Motor neuron (in vitro differentiated cells): ENCODE results near the gene SLC6A3. TPM values are rescaled to one million over a fixed set of nuclear protein-coding genes. Genes with fewer than 3 reads are reported as not detected.

Experiments
- ATAC-seq, 8 experiments: fragments of 200-7000 bp; cut with Tn5 transposase; replicated peaks in 6 of 8; 2 replicates each; pipeline ENCODE4 v1.8.0; 2021; ENCODE audit warnings: mild to moderate bottlenecking in 8 of 8, moderate library complexity in 8 of 8
- H3K27ac ChIP-seq, 2 donors: fragments of 250-450 bp; sonication (Bioruptor Pico); 2 replicates each; pipeline ENCODE4 v1.9.0; 2021; ENCODE audit warnings: antibody characterized with exemption in 2 of 2, mild to moderate bottlenecking in 2 of 2, moderate library complexity in 1 of 2
- H3K4me1 ChIP-seq, 2 donors: fragments of 250-450 bp; sonication (Bioruptor Pico); replicated peaks in 1 of 2; 2 replicates each; pipeline ENCODE4 v1.6.1; 2021; ENCODE audit warnings: antibody characterized with exemption in 2 of 2, mild to moderate bottlenecking in 2 of 2, moderate library complexity in 1 of 2
- H3K4me3 ChIP-seq, 5 donors: fragments of 250-450 bp; sonication (Bioruptor Pico); 2 replicates each; pipeline ENCODE4 v1.9.0; 2021; ENCODE audit warnings: antibody characterized with exemption in 5 of 5, mild to moderate bottlenecking in 5 of 5, moderate library complexity in 4 of 5
- WGBS, 10 experiments: fragments of 450-650 bp; shearing (Covaris generic); methylation state at CpG; one replicate each; pipeline ENCODE4 v1.0.0; 2022; 5-methylcytosine and 5-hydroxymethylcytosine counted together
- in situ Hi-C, 9 experiments: fragments of 400-800 bp; cut with MboI; loops; one replicate each; pipeline ENCODE4 v1.15.0; 2021; ENCODE audit warnings: low sequenced_read_pairs in 9 of 9, low pct_unique_long_range_greater_than_20kb in 2 of 9; ENCODE audit not compliant: unreplicated experiment in 9 of 9
- total RNA-seq, 8 experiments: library from RNA; unstranded; fragments of 300-600 nt; gene quantifications; 2 replicates each; pipeline versions ENCODE4 v1.2.3 to v1.2.4, GENCODE V29; 2022

SLC6A3 gene
- total RNA-seq, 8 experiments from 2014 or later: 0.05 to 1.7 (median 0.52) TPM; not detected in 2

DNA sequence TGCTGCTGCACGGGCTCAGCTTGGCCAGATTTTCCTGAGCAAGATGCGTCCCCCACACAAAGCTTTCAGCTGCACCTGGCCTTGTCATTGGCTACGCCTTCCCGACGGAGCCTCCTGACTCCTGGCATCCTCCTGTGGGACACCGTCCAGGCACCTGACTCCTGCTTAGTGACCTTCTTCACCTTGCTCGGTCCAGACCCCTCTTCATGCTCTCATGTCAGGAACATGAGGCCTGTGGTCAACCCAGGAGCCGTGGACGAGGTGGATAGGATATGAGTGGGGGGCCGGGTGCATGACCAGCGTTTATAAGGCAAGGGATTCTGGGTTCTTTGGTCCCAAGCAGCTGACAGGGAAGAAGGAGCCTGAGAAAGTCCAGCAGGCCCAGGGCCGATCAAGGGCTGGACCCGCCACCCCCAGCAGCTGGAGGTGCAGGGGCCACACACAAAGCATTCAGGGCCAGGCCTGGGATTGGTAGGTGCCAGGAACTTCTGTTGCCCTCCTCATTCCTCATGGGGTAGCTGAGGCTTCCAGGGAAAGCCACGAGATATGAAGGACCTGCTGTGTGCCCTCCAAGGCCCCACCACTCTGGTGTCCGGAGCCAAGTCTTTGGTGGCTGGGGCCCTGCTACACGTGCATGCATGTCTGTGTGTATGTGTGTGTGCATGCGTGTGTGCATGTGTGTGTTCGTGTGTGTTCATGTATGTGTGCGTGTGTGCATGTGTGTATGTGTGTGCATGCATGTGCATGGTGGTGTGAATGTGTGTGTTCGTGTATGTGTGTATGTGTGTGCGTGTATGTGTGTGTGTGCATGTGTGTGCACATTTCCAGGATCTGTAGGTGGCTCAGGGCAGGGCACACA is 34.9 kb downstream of the SLC6A3 start:
- in situ Hi-C loops: no loop called here
- no peak for ATAC-seq
- H3K4me3 ChIP-seq: no peak overlapping the region
- WGBS, 10 experiments: 0 to 87% (median 32%) methylated on average over 1 to 6 of the region's 21 CpGs; no CpG with 5 or more reads in 3 of the 10 experiments
- H3K4me1 ChIP-seq: peaks cover 0 to 3% of the 10 kb centered on the region in 2 donors
- H3K27ac ChIP-seq: no peak overlapping the region

GRCh38 chr5:1409381-1410110 is 35.7 kb downstream of the SLC6A3 start:
- peak in 6 of 8 experiments; percentile 36 to 64 (median 46) for ATAC-seq
- Histone ChIP-seq H3K27ac (no peak overlapping the region), H3K4me1 (peaks cover 0 to under 1% of the 10 kb centered on the region in 2 donors), H3K4me3 (no peak overlapping the region)
- in situ Hi-C loops: no loop called here
- 54 to 62% (median 58%) methylated on average over 6 to 19 of the region's 33 CpGs; no CpG with 5 or more reads in 7 of the 10 experiments for WGBS, 10 experiments

DNA sequence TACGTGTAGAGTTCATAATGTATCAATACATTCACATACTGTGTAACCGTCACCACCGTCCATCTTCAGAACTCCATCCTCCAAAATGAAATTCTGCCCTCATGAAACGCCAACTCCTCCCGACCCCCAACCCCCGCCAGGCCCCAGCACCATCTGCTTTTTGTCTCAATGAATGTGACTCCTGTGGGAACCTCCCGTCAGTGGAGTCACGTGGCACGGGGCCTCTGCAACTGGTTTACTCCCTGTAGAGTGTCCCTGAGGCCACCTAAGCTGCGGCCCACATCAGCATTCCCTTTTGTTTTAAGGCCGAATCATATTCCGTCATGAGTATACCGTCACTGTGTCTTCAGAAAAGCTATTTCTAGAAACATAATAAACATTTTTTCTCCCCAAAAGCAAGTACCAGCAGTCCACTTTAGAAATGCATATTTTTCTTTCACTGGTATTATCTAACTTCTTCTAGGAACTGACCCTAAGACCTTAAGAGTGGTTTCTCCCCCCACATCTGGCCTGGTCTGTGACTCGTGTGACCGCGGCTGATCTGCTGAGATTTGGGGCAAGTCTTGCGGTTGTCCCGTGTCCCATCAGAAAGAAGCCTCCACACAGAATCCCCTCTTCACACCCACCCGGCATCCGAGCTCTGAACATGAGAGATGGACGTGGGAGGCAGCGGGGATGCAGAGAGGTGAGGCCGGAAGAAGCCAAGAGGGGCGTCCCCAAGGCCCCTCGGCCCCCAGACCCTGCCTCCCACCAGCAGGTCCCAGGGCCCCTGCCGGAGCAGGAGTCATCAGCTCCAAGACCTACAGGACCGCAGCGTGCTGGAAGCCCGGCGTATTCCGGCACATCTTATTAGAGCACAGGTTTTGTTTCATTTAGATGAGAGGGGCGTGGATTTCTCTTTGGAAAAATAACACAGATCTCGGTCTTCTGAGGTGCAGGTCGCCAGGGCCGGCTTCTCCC is 38.3 kb downstream of the SLC6A3 start:
- in situ Hi-C loops: no loop called here
- Histone ChIP-seq H3K4me1 (no peaks in the 10 kb centered on the region), H3K4me3 (no peak overlapping the region), H3K27ac (no peak overlapping the region)
- 4 to 73% (median 47%) methylated on average over 2 to 9 of the region's 35 CpGs; no CpG with 5 or more reads in 3 of the 10 experiments for WGBS, 10 experiments
- ATAC-seq: peak in 2 of 8 experiments; percentile 33 to 47

DNA sequence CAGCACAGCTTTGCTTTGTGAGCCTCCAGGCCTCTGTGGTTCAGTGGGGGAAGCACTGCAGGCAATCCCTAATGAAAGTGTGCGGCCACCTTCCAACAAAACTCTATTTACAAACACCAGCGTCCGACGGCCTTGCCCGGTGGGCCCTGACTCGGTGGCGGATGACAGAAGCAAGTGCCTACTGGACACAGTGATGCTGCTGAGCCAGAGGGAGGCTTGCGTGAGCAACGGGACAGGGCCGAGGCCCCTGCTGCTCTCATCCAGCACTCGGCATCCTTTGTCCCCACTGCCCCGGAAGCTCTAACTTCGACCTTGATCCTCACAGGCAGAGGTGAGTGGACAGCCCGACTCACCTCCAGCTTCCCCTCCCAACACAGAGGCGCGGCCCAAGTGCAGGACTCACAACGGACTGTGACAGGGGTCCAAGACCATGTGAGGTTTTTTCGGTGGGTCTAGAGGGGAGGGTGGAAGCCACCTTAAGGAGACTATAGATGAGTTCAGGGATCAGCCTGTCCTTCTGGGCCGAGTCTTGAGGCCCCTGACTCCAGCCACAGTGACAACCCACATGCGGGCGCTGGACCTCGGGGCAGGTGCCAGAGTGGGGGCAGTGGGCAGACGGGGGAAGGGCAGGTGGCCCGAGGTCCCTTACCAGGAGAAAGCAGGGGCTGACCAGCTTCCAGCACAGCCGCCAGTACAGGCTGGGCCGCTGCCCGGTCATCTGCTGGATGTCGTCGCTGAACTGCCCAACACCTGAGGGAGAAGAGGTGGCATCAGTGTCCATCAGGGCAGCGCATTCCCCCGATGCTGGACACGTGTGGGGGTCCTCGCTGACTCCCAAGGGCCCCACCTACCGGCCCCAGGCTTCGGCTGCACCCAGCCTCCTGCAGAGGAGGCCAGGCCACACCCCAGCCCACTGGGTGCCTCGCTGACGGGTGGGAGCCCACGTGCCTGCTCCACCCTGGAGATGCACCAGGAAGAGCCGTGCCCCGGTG is 39.4 kb downstream of the SLC6A3 start:
- WGBS, 10 experiments: 68 to 100% (median 88%) methylated on average over 1 to 9 of the region's 40 CpGs; no CpG with 5 or more reads in 3 of the 10 experiments
- in situ Hi-C loops: no loop called here
- H3K27ac ChIP-seq: no peak overlapping the region
- H3K4me3 ChIP-seq: no peak overlapping the region
- no peaks in the 10 kb centered on the region for H3K4me1 ChIP-seq
- ATAC-seq: no peak

- Histone ChIP-seq H3K27ac (no peak overlapping the region), H3K4me1 (no peaks in the 10 kb centered on the region), H3K4me3 (no peak overlapping the region)
- no peak for ATAC-seq
- 54 to 97% (median 89%) methylated on average over 1 to 9 of the region's 19 CpGs; no CpG with 5 or more reads in 5 of the 10 experiments for WGBS, 10 experiments
- in situ Hi-C loops: no loop called here
These were observed 40.1 kb downstream of the SLC6A3 start for GRCh38 chr5:1405121-1405520.

GRCh38 chr5:1404062-1404461 is 41.2 kb downstream of the SLC6A3 start:
- H3K4me3 ChIP-seq: no peak overlapping the region
- ATAC-seq: no peak
- WGBS, 10 experiments: 43 to 83% (median 55%) methylated on average over 4 to 9 of the region's 12 CpGs; no CpG with 5 or more reads in 3 of the 10 experiments
- in situ Hi-C loops: no loop called here
- H3K27ac ChIP-seq: no peak overlapping the region
- H3K4me1 ChIP-seq: no peaks in the 10 kb centered on the region

DNA sequence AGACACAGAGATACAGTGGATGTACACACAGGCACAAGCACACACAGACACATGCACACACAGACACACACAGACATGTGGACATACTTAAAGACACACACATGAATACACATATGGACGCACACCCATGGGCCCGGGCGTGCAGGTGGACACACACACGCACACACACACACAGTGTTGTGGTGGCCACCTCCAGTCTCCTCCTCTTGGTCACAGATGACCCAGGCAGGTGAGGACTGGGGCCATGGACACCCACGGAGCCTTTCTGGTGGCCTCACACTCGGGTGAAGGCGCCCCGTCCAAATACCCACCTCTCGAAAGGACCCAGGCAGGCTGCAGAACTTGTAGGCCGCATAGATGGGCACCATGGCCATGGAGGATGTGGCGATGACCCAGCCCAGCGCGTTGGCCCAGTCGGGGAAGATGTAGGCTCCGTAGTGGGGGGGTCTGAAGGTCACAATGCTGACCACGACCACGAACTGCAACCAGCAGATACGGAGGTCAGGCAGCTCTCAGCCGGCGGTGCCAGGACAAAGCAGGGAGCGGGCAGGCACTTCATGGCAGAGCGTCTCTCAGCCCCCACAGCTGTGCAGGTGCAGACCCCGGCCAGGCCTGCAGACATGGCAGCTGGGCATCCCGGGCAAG is 42.5 kb downstream of the SLC6A3 start:
- no peak for ATAC-seq
- 60 to 89% (median 84%) methylated on average over 1 to 7 of the region's 24 CpGs; no CpG with 5 or more reads in 7 of the 10 experiments for WGBS, 10 experiments
- in situ Hi-C loops: no loop called here
- Histone ChIP-seq H3K4me3 (no peak overlapping the region), H3K4me1 (no peaks in the 10 kb centered on the region), H3K27ac (no peak overlapping the region)

DNA sequence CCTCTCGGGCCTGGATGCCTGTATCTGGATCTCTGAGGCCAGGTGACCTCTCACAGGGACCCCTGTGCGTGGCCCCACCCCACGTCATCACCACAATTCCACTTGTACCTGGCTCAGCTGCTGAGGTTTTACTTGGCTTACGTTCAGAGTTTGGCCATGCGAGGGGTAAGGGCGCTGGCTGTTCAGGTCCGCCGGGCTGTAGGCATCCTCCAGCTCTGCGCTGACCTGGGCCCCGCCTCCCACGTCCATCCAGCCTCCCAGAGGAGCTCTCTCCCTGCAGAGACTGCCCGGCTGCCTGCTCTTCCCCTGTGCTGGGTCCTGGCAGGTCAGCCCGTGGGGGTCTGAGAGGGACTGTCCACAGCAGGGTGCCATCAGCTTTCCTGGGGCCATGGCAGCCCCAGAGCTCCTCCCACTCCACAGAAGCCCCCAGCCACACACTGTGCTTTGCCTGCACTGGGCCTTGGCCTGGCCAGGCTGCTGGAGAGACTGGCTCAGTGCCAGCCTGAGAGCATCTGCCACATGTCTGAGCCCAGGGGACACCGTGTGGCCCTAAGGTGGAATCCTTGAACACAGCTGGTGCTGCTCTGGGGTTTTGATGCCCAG is 43.6 kb downstream of the SLC6A3 start:
- 33 to 63% (median 63%) methylated on average over 1 to 3 of the region's 14 CpGs; no CpG with 5 or more reads in 7 of the 10 experiments for WGBS, 10 experiments
- Histone ChIP-seq H3K27ac (no peak overlapping the region), H3K4me1 (no peaks in the 10 kb centered on the region), H3K4me3 (no peak overlapping the region)
- in situ Hi-C loops: no loop called here
- ATAC-seq: peak in 1 of 8 experiments; percentile 38

GRCh38 chr5:1400936-1401335 is 44.3 kb downstream of the SLC6A3 start:
- 13 to 90% (median 70%) methylated on average over 2 to 5 of the region's 12 CpGs; no CpG with 5 or more reads in 5 of the 10 experiments for WGBS, 10 experiments
- H3K4me3 ChIP-seq: no peak overlapping the region
- no peak for ATAC-seq
- no peak overlapping the region for H3K27ac ChIP-seq
- in situ Hi-C loops: no loop called here
- H3K4me1 ChIP-seq: no peaks in the 10 kb centered on the region

DNA sequence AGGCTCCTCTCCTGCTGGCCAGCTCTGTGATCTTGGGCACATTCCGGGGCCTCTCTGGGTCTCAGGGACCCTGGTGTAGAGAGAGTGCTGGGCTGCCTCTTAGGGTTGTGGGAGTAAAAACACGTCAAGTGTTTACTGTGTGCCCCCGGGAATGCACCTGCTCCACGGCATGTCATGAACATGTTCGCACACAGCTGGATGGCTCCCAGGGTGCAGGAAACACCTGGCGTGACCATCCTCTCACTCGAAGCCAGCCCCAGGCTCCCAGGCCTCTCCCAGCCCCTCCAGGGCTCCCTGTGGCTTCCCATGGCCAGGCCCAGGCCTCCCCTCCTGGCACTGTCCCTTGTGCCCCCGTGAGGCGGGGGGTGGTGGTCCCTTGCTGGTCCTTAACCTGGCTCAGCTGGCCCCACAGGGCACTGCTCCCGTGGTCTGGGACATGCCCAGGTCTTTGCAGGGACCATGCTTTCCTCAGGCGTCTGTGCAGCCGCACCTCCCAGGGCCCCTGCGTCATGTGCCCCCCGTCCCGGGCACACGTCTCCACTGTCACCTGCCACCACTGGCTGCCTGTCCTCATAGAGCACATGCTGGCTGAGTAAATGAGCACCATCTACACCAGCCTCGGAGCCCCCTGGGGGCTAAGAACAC is 44.9 kb downstream of the SLC6A3 start:
- WGBS, 10 experiments: 33 to 84% (median 50%) methylated on average over 1 to 3 of the region's 17 CpGs; no CpG with 5 or more reads in 7 of the 10 experiments
- ATAC-seq: no peak
- no peak overlapping the region for H3K4me3 ChIP-seq
- H3K4me1 ChIP-seq: no peaks in the 10 kb centered on the region
- in situ Hi-C loops: no loop called here
- no peak overlapping the region for H3K27ac ChIP-seq
